ENCODE measurements around the gene TCEAL2. TPM values are rescaled to one million over a fixed set of nuclear protein-coding genes. Genes with fewer than 3 reads are reported as not detected.

Gene TCEAL2
- total and polyA plus RNA-seq, 10 of the 15 experiments (the other 5 are each of a cell fraction or from before 2014, with no cell fraction given) = not detected

DNA sequence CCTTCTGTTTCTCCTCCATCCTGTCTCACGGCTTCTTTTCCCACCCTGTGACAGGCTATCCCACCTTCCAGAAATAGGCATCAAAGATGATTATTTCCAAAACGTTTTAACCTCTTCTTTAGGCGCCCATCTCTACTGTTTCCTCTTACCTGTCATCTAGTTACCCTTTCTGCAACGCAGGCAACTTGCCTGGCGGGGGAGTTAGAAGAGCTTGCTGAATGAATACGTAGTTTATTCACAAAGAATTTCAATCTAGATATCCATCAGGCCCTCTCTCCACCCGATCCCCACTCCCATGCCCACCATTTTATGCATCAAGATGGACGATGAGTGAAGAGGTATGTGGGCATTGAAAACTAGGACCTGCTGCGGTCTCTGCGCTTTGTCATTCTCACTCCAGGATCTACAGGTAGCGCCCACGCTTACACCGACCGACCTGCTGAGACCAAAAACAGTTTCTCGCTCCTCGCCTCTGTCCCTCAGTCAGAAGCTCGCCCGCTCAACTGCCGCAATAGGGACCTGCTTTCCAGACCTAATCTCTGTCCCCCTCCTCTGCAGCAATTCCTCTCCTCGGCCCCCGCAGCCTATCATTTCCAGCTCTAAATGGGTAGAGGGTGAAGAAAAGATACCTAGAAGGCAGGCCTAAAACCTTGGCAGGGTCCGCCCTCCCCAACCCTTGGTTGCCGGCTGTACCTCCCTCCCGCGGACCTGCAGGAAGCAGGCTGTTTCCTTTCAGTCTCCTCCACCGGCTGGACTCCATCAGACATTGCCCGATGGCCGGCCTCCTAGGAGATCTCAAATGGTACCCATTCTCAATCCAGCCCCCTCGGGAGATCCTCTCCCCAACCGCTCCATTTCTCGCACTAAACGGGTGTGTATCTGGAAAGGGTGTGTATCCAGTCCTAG lies 29.7 kb downstream of the TCEAL2 start:
- H3K27me3 ChIP-seq (replicated peaks in 1 of 2; ENCODE audit: control insufficient read depth in 2 of 2, insufficient read depth in 2 of 2, low read length in 1 of 2) = no peaks in the 10 kb centered on the region
- H3K27ac ChIP-seq (ENCODE audit: control insufficient read depth, insufficient read depth) = no peak overlapping the region
- peak overlapping the region; percentile 30; the same call in 1 of the 2 replicates for H3K4me2 ChIP-seq (ENCODE audit: control insufficient read depth, insufficient read depth)
- BruUV-seq (replicated peaks) = no TSS peak
- in situ Hi-C loops (cut with MboI) = no loop called here
- no peaks in the 10 kb centered on the region for H4K20me1 ChIP-seq (ENCODE audit: control insufficient read depth, insufficient read depth)
- ATAC-seq = no peak
- FAIRE-seq = no peak
- POLR2A ChIA-PET = no interaction called here
- SMC1A ChIA-PET (ENCODE audit: uncharacterized antibody, unreplicated experiment) = no interaction called here
- no peaks in the 10 kb centered on the region for H3K36me3 ChIP-seq (ENCODE audit: control insufficient read depth in 2 of 2, insufficient read depth in 2 of 2, low read length in 1 of 2)
- RAD21 ChIA-PET (ENCODE audit: unreplicated experiment) = no interaction called here
- intact Hi-C loops (cut with micrococcal nuclease; ENCODE audit: unreplicated experiment) = loop anchor here (10.0 kb wide), 1 partner anchor 710 kb away; no protein-coding TSS in a partner anchor
- CTCF ChIA-PET = no interaction called here
- H3K4me3 ChIP-seq = peak overlapping the region; percentile 50
- no peaks in the 10 kb centered on the region for H3K79me2 ChIP-seq (ENCODE audit: control insufficient read depth, insufficient read depth, low read length)
- DNase-seq (ENCODE audit: low read depth, low spot score) = no peak
- H3K9ac ChIP-seq (ENCODE audit: control insufficient read depth, insufficient read depth, low read length) = peak overlapping the region; percentile 44; the same call in 1 of the 2 replicates
- peak overlapping the region; percentile 45 for H2AFZ ChIP-seq (ENCODE audit: control insufficient read depth, low read depth, low read length)
- WGBS (ENCODE audit: insufficient coverage, insufficient replicate concordance, low lambda C conversion rate, missing lambda C conversion rate) = 44% methylated on average over 31 of the region's 32 CpGs
- TF ChIP-seq GATAD2B (conservative IDR thresholded peaks at IDR 0.05; ENCODE audit: low read depth) = no peak
- TF ChIP-seq YY1 (IDR thresholded peaks at IDR 0.05; ENCODE audit: low read depth, low read length) = peak; percentile 77
- H3K4me1 ChIP-seq (ENCODE audit: control insufficient read depth, insufficient read depth, low read length) = no peaks in the 10 kb centered on the region
- H3K9me3 ChIP-seq (replicated peaks; ENCODE audit: control insufficient read depth, insufficient read depth, low read length) = no peaks in the 10 kb centered on the region; the same call in 2 of the 3 replicates

- Histone ChIP-seq H3K9ac (ENCODE audit: control insufficient read depth, insufficient read depth, low read length) (peak within 1 kb of the TSS; percentile 44; the same call in 1 of the 2 replicates), H3K79me2 (ENCODE audit: control insufficient read depth, insufficient read depth, low read length) (no peaks in the 10 kb centered on the region), H3K27ac (ENCODE audit: control insufficient read depth, insufficient read depth) (no peak within 1 kb of the TSS), H3K36me3 (ENCODE audit: control insufficient read depth in 2 of 2, insufficient read depth in 2 of 2, low read length in 1 of 2) (no peaks in the 10 kb centered on the region), H3K27me3 (replicated peaks in 1 of 2; ENCODE audit: control insufficient read depth in 2 of 2, insufficient read depth in 2 of 2, low read length in 1 of 2) (no peaks in the 10 kb centered on the region), H3K4me1 (ENCODE audit: control insufficient read depth, insufficient read depth, low read length) (no peaks in the 10 kb centered on the region), H3K4me2 (ENCODE audit: control insufficient read depth, insufficient read depth) (peak within 1 kb of the TSS; percentile 30; the same call in 1 of the 2 replicates), H2AFZ (ENCODE audit: control insufficient read depth, low read depth, low read length) (peak within 1 kb of the TSS; percentile 45), H4K20me1 (ENCODE audit: control insufficient read depth, insufficient read depth) (no peaks in the 10 kb centered on the region), H3K9me3 (replicated peaks; ENCODE audit: control insufficient read depth, insufficient read depth, low read length) (no peaks in the 10 kb centered on the region; the same call in 2 of the 3 replicates), H3K4me3 (peak within 1 kb of the TSS; percentile 50)
- no peak for TF ChIP-seq HDAC6 (IDR thresholded peaks at IDR 0.05; ENCODE audit: unreplicated experiment)
- TF ChIP-seq POLR2A (IDR thresholded peaks at IDR 0.05; ENCODE audit: low read depth, low read length) = 0 out of 2 replicates have a peak, but pooled peaks have one; percentile 42
- TF ChIP-seq CREB1 (IDR thresholded peaks at IDR 0.05; ENCODE audit: low read depth) = peak; percentile 56; the same call in 1 of the 2 replicates
- DNase-seq (ENCODE audit: low read depth, low spot score) = no peak
- in situ Hi-C loops (cut with MboI) = no loop called here
- intact Hi-C loops (cut with micrococcal nuclease; ENCODE audit: unreplicated experiment) = loop anchor here (10.0 kb wide), 1 partner anchor 709 kb away; no protein-coding TSS in a partner anchor
- BruUV-seq (replicated peaks) = no TSS peak
- RAD21 ChIA-PET (ENCODE audit: unreplicated experiment) = no interaction called here
- 44% methylated on average over 13 of the region's 15 CpGs for WGBS (ENCODE audit: insufficient coverage, insufficient replicate concordance, low lambda C conversion rate, missing lambda C conversion rate)
- POLR2A ChIA-PET = no interaction called here
- ATAC-seq = peak; percentile 42; the same call in 2 of the 3 replicates
- CTCF ChIA-PET = no interaction called here
- FAIRE-seq = no peak
- SMC1A ChIA-PET (ENCODE audit: uncharacterized antibody, unreplicated experiment) = no interaction called here
These were observed 30.3 kb downstream of the TCEAL2 start, which contains the start of gene BEX5 for GRCh38 chrX:102155806-102156179. Gene BEX5 (minus strand): TSS chrX:102155977. CDS start chrX:102154265, 1,712 bp downstream.

Other genes with a start within 250 kb of the TCEAL2 start
- 0.96 and 1.7 TPM in 2 replicates for gene ZMAT1, start 193.7 kb upstream of the TCEAL2 start, total RNA-seq (2014; rRNA removed)
- gene ZMAT1, start 193.7 kb upstream of the TCEAL2 start, total RNA-seq (2014; rRNA removed; fragmentation: Illumina TruSeq; extraction: Trizol) = 0.98 and 1.5 TPM in 2 replicates
- gene ZMAT1, start 193.7 kb upstream of the TCEAL2 start, total RNA-seq (2021) = 1.8 and 1.9 TPM in 2 replicates
- gene ZMAT1, start 193.7 kb upstream of the TCEAL2 start, polyA plus RNA-seq (2011; rRNA removed) = 0.07 TPM in 2 replicates
- gene ZMAT1, start 193.7 kb upstream of the TCEAL2 start, polyA plus RNA-seq (2014; fragmentation: Illumina TruSeq; extraction: Trizol) = 2.9 and 4.8 TPM in 2 replicates
- 1 to 10 TPM in 1 of 2 experiments, under 1 TPM in 1; 0.64 to 1.2 TPM for gene ZMAT1, start 193.7 kb upstream of the TCEAL2 start, polyA plus RNA-seq (2014; fragmentation: Nextera tagmentation; extraction: Ambion mirVana)
- 2.2 and 3.1 TPM in 2 replicates for gene ZMAT1, start 193.7 kb upstream of the TCEAL2 start, polyA plus RNA-seq (2014; rRNA removed)
- gene ZMAT1, start 193.7 kb upstream of the TCEAL2 start, polyA plus RNA-seq (2016; fragmentation: Nextera tagmentation; extraction: Ambion mirVana) = 1 to 10 TPM in 1 of 2 experiments, under 1 TPM in 1; 0.96 to 1.2 TPM
- gene TCEAL6, start 16.8 kb downstream of the TCEAL2 start, total RNA-seq (2014; rRNA removed) = not detected in 2 replicates
- gene TCEAL6, start 16.8 kb downstream of the TCEAL2 start, total RNA-seq (2014; rRNA removed; fragmentation: Illumina TruSeq; extraction: Trizol) = not detected in 2 replicates
- not detected in 2 replicates for gene TCEAL6, start 16.8 kb downstream of the TCEAL2 start, total RNA-seq (2021)
- not detected in 2 replicates for gene TCEAL6, start 16.8 kb downstream of the TCEAL2 start, polyA plus RNA-seq (2011; rRNA removed)
- gene TCEAL6, start 16.8 kb downstream of the TCEAL2 start, polyA plus RNA-seq (2014; fragmentation: Illumina TruSeq; extraction: Trizol) = not detected in 2 replicates
- gene TCEAL6, start 16.8 kb downstream of the TCEAL2 start, polyA plus RNA-seq (2014; fragmentation: Nextera tagmentation; extraction: Ambion mirVana) = not detected
- gene TCEAL6, start 16.8 kb downstream of the TCEAL2 start, polyA plus RNA-seq (2014; rRNA removed) = not detected in 2 replicates
- gene TCEAL6, start 16.8 kb downstream of the TCEAL2 start, polyA plus RNA-seq (2016; fragmentation: Nextera tagmentation; extraction: Ambion mirVana) = not detected
- gene BEX5, start 30.3 kb downstream of the TCEAL2 start, total RNA-seq (2014; rRNA removed) = not detected in 2 replicates
- 0.41 and 0.58 TPM in 2 replicates for gene BEX5, start 30.3 kb downstream of the TCEAL2 start, total RNA-seq (2014; rRNA removed; fragmentation: Illumina TruSeq; extraction: Trizol)
- 0.64 TPM in 1 of 2 replicates, not detected in the other for gene BEX5, start 30.3 kb downstream of the TCEAL2 start, total RNA-seq (2021)
- gene BEX5, start 30.3 kb downstream of the TCEAL2 start, polyA plus RNA-seq (2011; rRNA removed) = 0.10 and 0.11 TPM in 2 replicates
- not detected in 2 replicates for gene BEX5, start 30.3 kb downstream of the TCEAL2 start, polyA plus RNA-seq (2014; fragmentation: Illumina TruSeq; extraction: Trizol)
- gene BEX5, start 30.3 kb downstream of the TCEAL2 start, polyA plus RNA-seq (2014; fragmentation: Nextera tagmentation; extraction: Ambion mirVana) = under 1 TPM; 0.34 to 0.79 TPM
- gene BEX5, start 30.3 kb downstream of the TCEAL2 start, polyA plus RNA-seq (2014; rRNA removed) = 0.29 TPM in 1 of 2 replicates, not detected in the other
- under 1 TPM; 0.32 to 0.73 TPM for gene BEX5, start 30.3 kb downstream of the TCEAL2 start, polyA plus RNA-seq (2016; fragmentation: Nextera tagmentation; extraction: Ambion mirVana)
- not detected in 2 replicates for gene TCP11X1, start 89.6 kb downstream of the TCEAL2 start, total RNA-seq (2014; rRNA removed)
- not detected in 2 replicates for gene TCP11X1, start 89.6 kb downstream of the TCEAL2 start, total RNA-seq (2014; rRNA removed; fragmentation: Illumina TruSeq; extraction: Trizol)
- gene TCP11X1, start 89.6 kb downstream of the TCEAL2 start, total RNA-seq (2021) = not detected in 2 replicates
- not detected in 2 replicates for gene TCP11X1, start 89.6 kb downstream of the TCEAL2 start, polyA plus RNA-seq (2011; rRNA removed)
- not detected in 2 replicates for gene TCP11X1, start 89.6 kb downstream of the TCEAL2 start, polyA plus RNA-seq (2014; fragmentation: Illumina TruSeq; extraction: Trizol)
- gene TCP11X1, start 89.6 kb downstream of the TCEAL2 start, polyA plus RNA-seq (2014; fragmentation: Nextera tagmentation; extraction: Ambion mirVana) = not detected
- gene TCP11X1, start 89.6 kb downstream of the TCEAL2 start, polyA plus RNA-seq (2014; rRNA removed) = not detected in 2 replicates
- gene TCP11X1, start 89.6 kb downstream of the TCEAL2 start, polyA plus RNA-seq (2016; fragmentation: Nextera tagmentation; extraction: Ambion mirVana) = not detected
- gene NXF2, start 121.5 kb downstream of the TCEAL2 start, total RNA-seq (2014; rRNA removed) = not detected in 2 replicates
- not detected in 2 replicates for gene NXF2, start 121.5 kb downstream of the TCEAL2 start, total RNA-seq (2014; rRNA removed; fragmentation: Illumina TruSeq; extraction: Trizol)
- not detected in 2 replicates for gene NXF2, start 121.5 kb downstream of the TCEAL2 start, total RNA-seq (2021)
- gene NXF2, start 121.5 kb downstream of the TCEAL2 start, polyA plus RNA-seq (2011; rRNA removed) = not detected in 2 replicates
- not detected in 2 replicates for gene NXF2, start 121.5 kb downstream of the TCEAL2 start, polyA plus RNA-seq (2014; fragmentation: Illumina TruSeq; extraction: Trizol)
- not detected for gene NXF2, start 121.5 kb downstream of the TCEAL2 start, polyA plus RNA-seq (2014; fragmentation: Nextera tagmentation; extraction: Ambion mirVana)
- not detected in 2 replicates for gene NXF2, start 121.5 kb downstream of the TCEAL2 start, polyA plus RNA-seq (2014; rRNA removed)
- not detected for gene NXF2, start 121.5 kb downstream of the TCEAL2 start, polyA plus RNA-seq (2016; fragmentation: Nextera tagmentation; extraction: Ambion mirVana)

All from GM12878 (cell line).